Measurements from ENCODE around the gene CLCA2.

The CLCA2 gene

DNA sequence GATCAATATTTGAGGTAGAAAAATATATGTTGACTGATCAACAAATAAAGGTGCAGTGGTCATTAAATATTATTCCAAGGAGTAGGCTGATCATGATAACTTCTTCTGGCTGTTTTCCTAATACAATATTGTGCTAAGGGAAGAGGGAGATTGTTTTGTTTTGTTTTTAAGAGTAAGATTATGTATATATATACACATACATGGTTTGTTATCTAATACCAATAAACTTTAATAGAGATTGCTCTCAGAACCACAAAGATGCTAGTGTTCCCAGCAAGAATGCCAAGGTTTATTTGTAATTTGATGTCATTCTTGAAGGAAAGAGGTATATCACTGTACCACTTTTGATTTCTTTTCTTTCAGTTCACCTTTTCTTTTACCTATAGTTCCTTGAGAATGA, 10.1 kb downstream of the CLCA2 start:
- DNase-seq: no peak

DNA sequence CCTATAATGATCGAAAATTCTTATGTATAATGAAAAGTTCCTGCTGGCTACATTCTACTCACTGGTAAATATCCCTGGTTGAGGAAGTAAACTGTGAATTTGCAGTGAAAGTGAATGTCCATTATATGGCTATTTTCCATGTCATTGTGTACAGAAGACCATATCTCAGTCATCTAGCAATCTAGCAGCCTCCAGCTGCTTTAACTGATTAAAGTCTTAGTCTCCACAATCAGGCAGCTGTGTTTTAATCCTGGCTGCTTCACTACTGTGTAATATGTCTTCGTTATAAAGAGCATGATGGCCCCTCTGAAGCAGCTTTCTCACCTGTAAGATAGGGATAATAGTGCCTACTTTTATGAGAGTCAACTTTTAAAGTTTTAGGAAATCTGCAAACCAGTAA, 11.4 kb downstream of the CLCA2 start:
- no peak for DNase-seq

DNA sequence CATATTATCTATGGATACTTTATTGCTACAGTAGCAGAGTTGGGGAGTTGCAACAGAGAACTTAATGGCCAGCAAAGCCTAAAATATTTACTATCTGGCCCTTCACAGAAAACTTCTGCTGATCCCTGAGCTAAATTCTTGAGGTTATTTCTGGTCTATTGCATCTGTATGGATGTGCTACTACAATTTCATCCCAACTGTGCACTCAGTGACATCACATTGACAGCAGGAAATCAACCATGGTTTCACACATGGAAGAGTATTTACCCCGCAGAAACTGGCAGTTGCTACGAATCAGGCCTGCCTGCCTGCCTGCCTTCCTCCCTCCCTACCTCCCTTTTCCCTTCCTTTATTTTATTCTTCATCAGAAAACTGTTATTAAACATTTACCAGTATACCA, 12.1 kb downstream of the CLCA2 start:
- no peak for DNase-seq

DNA sequence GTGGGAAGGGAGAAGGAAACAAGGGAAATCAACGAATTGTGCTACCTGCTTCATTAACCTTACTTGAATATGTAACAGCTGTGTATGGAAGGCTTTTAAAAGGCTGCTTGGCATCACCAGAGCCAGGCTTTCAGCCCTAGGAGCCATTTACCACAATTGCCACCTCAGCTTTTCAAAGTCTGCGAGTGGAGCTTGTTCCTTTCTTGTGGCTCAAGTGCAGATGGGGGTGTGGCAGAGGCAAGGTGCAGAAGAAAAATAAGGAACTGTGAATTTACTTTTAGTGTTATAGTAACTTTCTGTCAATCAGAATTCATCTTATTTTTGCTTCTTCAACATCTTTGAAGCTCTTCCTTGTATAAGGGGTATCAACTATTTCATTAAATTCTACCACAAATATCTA, 17.6 kb downstream of the CLCA2 start:
- DNase-seq: peak; percentile 14 to 26

DNA sequence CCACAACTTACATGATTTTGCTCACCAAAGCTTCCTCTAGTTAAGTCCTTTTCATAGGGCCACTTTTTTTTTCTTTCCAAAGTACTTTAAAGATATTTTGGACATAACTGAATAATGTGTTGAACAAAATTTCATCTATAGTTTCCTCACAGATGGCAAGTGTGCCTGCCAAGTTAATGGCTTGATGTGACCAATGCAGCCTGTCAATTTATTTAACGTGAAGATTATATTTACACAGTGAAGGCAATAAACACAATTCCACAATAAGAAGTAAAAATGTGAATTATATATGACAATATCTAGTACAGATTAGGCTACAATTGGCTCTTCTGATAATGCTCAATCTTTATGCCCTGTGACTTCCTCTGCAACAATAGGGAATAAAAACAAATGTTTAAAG, 18.0 kb downstream of the CLCA2 start:
- no peak for DNase-seq

DNA sequence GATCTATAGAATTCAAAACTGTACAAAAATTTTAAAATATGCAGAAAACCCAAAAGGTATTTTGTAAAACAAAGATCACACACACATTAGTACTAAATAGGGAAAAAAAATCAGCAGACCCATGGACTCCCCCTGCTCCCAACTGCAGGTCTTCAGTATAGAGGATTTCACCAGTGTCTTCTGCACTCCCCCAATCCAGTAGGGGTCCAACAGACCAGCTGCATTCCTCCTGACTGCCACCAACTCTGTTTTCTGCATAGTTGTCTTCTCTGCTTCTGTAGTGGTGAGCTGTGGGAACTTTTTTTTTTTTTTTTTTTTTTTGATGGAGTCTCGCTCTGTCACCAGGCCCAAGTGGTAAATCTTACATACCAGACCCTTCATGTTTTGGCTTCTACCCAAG, 21.9 kb downstream of the CLCA2 start:
- DNase-seq: no peak

DNA sequence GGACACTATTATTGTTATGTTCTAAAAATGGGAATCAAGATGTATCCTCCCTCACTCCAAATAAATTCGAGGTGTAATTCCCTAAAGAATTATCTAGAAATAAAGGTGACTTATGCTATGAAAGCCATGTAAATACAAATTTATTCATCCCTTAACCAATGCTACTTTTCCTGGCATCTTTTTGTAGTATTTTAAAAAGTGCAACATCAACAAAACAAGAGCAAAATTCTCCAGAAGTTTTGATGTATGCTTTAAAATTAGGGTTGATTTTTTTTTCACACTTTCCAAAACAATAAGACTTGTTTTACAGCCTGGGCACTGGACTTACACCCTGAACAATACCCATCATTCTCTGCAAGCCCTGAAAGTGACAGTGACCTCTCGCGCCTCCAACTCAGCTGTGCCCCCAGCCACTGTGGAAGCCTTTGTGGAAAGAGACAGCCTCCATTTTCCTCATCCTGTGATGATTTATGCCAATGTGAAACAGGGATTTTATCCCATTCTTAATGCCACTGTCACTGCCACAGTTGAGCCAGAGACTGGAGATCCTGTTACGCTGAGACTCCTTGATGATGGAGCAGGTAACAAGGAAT, 23.3 kb downstream of the CLCA2 start:
- no peak for DNase-seq

DNA sequence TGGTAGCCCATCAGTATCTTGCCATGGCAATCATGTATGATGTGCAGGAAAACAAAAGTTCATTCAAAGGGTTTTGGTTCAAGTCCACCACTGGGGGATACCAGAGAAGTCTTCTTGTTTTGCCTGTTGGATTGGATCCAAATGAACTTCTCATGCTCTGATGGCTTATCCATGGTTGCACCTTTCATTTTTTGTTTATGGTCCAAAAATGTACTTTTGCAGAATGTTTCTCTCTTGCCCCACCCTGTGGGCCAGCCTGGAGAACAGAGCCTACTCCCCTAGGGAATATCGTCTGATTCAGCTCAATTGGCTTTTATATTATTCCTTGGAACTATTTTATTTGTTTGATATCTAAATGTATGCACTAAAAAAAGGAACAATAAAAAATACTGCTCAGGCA, 24.7 kb downstream of the CLCA2 start:
- no peak for DNase-seq

DNA sequence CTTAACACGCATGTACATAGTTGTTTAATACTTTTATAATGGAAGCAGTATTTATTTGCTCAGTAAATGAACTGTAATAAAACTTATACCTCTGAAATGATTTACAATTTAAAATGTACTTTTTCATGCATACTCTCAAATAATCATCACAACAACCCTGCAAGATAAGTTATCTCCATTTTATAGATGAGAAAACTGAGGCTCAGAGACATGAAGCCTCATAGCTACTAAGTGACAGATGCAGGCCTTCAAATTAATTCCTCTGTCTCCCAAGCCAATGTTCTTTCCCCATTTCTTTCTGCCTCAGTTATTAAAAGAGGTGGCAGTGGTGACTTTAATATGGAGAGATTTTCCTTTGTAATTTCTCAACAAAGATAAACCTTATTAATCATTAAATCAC, 25.1 kb downstream of the CLCA2 start:
- DNase-seq: no peak

DNA sequence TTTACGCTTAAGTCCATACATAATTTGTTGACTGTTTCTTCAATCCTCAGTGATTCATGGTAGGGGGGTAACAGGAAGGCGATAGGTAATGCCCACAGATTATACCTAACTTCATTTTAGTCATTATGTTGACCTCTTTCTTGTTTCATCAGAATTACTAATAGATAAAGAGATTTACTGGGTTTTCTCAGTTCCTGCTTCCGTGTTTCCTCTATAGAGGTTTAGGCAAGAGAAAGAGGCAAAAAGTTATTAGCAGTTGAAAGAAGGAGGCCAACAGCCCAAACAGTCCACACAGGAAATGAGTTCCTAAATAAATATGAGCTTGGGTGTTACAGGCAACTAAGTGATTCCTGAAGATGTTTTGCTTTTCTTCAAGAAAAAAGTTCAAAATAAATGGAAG, 26.9 kb downstream of the CLCA2 start:
- no peak for DNase-seq

DNA sequence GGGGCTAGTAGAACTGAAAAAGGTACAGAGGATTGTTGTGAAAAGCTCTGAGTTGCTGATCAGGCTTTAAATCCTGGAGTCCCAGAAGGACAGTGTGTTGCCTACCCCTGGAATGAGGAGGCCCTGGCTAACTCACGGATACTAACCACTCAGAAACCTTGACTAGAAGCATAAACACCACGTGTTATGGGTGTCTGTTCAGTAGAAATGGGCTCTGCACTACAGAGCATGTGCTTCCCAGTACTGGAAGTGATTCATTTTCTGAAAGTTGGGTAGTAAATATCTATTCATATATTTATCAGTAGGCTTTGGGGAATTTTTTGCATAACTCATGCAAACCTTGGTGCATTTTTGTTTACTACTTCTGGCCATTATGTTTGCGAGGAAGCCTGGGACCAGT, 29.7 kb downstream of the CLCA2 start:
- DNase-seq: no peak

DNA sequence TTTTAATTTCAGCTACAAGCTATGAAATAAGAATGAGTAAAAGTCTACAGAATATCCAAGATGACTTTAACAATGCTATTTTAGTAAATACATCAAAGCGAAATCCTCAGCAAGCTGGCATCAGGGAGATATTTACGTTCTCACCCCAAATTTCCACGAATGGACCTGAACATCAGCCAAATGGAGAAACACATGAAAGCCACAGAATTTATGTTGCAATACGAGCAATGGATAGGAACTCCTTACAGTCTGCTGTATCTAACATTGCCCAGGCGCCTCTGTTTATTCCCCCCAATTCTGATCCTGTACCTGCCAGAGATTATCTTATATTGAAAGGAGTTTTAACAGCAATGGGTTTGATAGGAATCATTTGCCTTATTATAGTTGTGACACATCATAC, 31.1 kb downstream of the CLCA2 start:
- DNase-seq: no peak

DNA sequence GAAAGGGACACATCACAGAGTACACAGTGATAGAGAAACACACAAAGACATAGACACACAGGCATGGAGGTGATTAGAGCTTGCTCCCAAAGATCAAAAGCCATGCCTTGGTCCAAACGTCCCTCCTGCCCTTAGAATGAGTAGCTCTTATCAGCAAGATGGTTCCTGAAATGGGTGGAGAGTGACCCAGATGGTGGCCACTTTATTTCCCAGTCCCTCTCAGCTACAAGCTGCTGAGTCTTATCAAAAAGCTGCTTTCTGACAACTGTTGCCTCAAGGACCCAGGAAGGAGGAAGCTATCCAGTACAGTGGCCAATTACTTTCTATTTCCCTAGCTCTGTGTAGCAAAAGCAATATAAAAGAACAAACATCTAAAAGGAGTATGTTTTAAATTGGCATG, 37.0 kb downstream of the CLCA2 start:
- DNase-seq: no peak

DNA sequence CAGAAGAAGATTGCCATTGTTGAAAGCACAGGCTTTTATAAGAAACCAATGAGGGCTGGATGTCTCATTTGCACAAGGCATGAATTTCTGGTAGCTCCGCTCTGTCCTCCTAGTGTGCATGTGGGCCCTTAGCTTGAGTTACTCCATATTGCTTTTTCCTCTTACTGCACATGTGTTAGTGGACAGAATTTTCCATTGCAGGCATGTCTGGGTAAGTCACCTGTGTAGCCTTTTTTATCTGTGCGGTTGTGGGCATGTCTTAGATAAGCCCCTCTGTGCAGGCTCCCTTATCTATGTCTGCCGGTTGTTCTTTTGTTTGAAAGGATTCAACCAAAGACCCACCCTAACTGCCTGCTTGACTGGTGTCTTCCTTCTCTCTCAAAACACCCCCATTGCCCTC, 37.5 kb downstream of the CLCA2 start:
- no peak for DNase-seq

DNA sequence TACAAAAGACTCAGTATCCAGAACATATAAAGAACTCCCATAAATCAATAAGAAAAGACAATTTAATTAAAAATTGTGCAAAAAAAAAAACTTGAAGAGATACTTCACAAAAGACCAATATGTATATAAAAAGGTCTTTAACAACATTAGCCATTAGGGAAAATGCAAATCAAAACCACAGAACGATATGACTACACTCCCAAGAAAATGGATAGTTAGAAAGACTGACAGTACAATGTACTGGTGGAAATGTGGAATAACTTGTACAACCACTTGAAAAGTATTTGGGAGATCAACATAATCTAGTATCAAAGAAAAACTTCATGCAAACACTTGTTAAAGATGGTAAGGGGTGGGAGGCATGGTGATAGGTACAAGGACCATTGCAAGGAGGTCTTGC, 40.8 kb downstream of the CLCA2 start:
- DNase-seq: no peak

DNA sequence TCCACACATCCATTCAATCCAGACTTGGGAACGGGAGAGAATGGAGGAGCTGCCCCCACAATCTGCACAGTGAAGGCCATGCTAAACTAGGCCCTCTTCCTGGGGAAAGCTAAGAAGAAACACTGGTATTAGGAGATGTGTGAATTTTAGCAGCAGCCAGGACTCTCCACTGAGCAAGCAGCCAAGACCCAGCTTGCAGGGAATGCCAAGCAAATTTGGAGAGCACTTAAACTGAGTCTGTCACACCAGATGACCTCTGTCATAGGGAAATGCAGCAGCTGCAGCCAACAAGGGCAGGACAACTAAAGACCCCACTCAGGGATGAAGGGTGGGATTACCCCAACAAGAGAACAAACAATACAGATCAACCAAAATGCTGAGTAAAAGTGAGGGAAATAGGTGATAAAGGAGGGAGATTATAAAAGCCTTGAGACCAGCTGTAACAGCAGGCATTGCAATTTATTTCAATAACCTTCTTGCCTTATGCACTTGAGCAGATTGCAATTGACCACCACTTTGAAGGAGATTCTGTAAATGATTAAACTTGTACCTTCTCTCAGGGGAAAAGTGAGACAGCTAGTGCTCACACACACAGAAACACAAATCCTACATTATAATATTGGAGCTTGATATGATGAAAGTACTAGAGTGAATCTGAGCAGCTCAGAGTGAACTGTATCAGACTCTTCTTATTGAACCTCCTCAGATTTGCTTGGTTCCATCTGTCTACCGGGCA, 42.3 kb downstream of the CLCA2 start:
- no peak for DNase-seq

DNA sequence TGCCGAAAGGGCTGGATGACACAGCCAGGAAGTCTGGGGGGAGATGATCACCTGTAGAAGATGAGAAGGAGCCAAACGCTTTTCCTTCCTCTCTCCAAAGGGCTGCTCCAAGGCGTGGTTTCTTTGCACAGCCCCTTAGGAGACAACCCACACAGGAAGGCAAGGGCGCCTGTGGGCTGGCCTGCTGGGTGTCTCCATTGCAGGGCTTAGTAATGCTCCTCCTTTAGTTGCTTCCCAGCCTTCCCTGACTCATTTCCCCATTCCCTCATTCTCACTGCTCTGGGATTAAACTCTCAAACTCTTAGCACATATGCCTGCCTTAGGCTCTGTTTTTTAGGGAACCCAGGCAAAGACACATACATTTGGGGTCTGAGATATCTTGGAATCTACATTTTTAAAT, 43.0 kb downstream of the CLCA2 start:
- DNase-seq: no peak

DNA sequence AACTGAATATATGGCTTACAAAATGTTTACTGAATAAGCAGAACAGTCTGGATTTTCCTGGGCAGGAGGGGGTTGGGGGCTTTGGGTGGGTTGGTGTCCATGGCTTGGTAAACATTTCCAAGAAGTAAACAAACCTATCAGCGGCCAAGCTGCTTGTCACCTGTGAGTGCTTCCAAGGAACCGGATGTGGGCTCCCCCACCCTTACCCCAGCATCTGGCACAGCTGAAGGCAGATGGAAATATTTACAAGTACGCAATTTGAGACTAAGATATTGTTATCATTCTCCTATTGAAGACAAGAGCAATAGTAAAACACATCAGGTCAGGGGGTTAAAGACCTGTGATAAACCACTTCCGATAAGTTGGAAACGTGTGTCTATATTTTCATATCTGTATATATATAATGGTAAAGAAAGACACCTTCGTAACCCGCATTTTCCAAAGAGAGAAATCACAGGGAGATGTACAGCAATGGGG, 44.6 kb downstream of the CLCA2 start, which contains the start of gene CLCA1:
Gene CLCA1, plus strand, starts transcription at position 427 of the 477 bp plus-strand sequence. Its CDS starts 45 bp downstream, at position 472.
- no peak for DNase-seq

DNA sequence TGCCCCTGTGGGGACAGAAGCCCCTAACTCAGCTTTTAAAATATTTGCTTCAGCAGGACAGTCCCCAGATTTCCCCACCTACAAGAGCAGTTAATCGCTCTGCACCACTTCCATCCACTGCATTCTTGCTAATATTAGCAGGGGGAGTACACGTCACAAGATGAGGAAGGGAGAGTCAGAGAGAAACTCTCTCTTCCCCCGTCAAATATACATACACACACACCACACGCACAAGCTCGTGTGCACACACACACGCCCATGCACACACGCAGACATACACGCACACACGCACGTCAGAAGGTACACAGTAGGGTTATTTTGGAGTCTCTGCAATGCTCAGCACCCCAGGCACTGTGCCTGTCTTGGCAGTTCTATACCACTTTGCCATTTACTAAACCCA, 46.9 kb downstream of the CLCA2 start:
- no peak for DNase-seq

DNA sequence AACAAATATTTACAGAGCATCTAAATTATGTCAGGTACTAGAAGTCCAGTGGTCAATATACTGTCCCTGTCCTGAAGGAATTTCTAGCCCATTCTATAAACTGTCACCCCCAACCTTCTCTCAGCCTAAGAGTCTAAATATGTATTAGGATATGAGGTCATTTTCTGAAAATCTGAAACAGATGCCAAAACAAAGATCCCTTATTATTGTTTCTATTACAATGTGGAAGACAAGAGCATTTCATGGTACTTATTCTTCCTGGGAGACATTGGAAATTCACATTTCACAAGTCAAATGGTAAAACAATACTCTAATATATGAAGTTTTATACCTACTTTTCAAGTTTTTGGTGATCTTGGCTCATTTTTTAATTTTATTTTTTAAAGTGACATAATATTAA, 47.3 kb downstream of the CLCA2 start:
- DNase-seq: no peak

DNA sequence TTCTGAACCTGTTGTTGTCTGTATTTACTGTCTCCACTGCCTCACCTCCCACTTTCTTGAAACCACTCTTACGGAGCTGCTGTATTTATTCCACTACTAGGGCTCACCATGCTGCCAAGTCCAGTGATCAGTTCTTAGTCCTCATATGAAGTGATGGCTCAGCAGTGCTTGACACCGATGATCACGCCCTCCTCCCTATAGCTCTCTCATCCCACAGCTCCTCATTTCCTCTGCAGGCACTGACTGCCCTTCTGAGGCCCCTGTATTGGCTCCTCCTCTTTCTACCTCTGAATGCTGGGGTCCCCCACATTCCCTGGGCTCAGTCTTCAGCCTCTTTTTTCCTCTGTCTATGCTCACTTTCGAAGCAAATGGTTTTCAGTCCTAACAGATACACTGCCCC, 48.2 kb downstream of the CLCA2 start:
- DNase-seq: no peak

DNA sequence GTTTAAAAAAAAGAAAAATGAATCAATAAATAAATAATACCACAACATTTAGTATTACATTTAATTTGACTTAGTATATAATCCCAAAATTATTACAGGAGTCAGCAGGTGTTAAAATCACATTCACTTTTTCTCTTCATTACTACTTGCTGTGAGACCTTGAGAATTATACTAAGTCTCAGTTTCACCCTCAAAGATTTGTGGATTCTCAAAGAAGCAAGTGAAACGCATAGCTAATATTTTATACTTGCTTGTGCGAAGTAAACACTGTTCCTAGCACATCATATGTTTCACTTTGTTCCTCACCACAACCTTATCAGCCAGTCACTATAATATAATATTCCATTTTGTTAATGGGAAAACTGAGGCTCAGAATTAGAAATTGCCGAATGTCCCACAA, 48.8 kb downstream of the CLCA2 start:
- DNase-seq: no peak

DNA sequence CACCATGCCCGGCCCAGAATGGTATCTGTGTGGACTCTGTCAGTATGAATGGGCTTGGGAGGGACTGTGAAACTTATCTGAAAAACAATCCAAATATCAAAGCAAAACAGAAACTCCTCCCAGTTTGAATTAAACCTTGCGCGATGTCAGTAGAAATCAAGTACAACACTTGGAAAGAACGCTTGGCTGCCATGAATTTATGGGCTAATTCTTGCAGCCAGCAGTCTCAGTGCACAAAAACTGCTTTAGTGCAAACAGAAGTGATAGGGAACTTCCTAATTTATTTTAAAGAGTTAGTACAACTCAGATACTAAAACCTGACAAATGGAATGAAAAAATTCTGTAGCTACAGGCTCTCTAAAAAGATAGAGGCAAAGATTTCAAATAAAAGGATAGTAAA, 53.3 kb downstream of the CLCA2 start:
- no peak for DNase-seq

DNA sequence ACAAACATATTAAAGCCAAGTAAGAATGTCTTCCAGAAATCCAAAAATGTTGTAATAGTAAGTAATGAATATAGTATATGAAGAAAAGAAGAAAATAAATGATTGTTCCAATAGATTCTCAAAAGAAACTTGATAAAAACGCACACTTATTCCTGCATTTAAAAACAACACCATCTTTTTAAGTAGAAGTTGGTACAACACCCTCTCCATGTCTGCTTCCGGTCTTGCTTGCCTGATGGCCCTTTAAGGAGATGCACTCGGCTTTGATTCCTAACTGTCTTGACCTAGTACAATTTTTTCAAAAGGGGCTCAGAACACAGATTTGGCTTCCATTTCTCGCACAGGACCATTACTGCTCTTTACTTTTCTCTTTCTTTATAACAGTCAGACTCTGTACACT, 53.7 kb downstream of the CLCA2 start:
- no peak for DNase-seq
